Measurements from ENCODE around the gene METTL15.

The METTL15 gene

GRCh38 chr11:28366549-28367346, 258.6 kb downstream of the METTL15 start:
- TF ChIP-seq TAF1 (IDR thresholded peaks at IDR 0.05; ENCODE audit: borderline replicate concordance, insufficient read depth, low read length), result no peak
- no peak for TF ChIP-seq POLR2AphosphoS5 (IDR thresholded peaks at IDR 0.05; ENCODE audit: low read depth, low read length)
- no peak for TF ChIP-seq REST (IDR thresholded peaks at IDR 0.05; ENCODE audit: insufficient read depth in 1 of 2, low read depth in 2 of 2, low read length in 2 of 2)
- no peak for TF ChIP-seq SIN3A (IDR thresholded peaks at IDR 0.05; ENCODE audit: borderline replicate concordance, insufficient read depth, low read length)
- TF ChIP-seq FOXP2 (optimal IDR thresholded peaks at IDR 0.05; ENCODE audit: borderline replicate concordance, extremely low read depth, extremely low read length, insufficient read depth), result no peak
